Stimulated activated CD4-positive, alpha-beta T cell treated with anti-CD3 and anti-CD28 coated beads, Interleukin-15, amount 100 ng/mL, for 24 hours (primary cell): Measurements from ENCODE around the gene RNF128.
A peak's percentile ranks its signal among the peaks of the same experiment; 100 is the strongest.

Experiments
- DNase-seq: peaks from one replicate; pipeline ENCODE4 v3.0.0-alpha.2; 2020

The RNF128 gene

DNA sequence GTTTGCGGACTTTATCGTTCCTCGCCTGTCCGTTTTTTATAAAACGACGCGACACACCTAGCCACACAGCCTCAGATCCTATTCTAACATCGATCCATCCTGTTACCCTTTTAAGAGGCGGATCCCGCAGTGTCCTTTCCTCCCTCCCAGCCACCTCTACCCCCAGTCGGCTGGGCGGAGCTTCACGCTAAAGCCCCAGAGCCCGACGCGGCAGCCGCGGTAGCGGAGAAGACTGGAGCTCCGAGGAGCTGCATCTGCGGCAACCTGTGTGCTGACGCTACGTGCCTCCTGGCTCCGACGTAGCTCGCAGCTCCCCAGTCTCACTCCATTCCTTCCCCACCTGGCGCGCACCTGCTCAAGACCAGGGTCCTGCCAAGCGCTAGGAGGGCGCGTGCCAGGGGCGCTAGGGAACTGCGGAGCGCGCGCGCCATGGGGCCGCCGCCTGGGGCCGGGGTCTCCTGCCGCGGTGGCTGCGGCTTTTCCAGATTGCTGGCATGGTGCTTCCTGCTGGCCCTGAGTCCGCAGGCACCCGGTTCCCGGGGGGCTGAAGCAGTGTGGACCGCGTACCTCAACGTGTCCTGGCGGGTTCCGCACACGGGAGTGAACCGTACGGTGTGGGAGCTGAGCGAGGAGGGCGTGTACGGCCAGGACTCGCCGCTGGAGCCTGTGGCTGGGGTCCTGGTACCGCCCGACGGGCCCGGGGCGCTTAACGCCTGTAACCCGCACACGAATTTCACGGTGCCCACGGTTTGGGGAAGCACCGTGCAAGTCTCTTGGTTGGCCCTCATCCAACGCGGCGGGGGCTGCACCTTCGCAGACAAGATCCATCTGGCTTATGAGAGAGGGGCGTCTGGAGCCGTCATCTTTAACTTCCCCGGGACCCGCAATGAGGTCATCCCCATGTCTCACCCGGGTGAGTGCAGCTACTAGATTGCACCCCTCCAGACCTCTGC, at the start of gene RNF128:
TSS of gene RNF128 (plus strand) at position 217 of the 953 bp plus-strand sequence. CDS start at position 430, 213 bp downstream.
- peak; percentile 55 for DNase-seq

- no peak for DNase-seq
These were observed 45.8 kb upstream of the RNF128 start for GRCh38 chrX:106680716-106681115.

- no peak for DNase-seq
These were observed 42.3 kb upstream of the RNF128 start for GRCh38 chrX:106684207-106684606.

GRCh38 chrX:106692425-106693065, 34.0 kb upstream of the RNF128 start:
- no peak for DNase-seq

DNA sequence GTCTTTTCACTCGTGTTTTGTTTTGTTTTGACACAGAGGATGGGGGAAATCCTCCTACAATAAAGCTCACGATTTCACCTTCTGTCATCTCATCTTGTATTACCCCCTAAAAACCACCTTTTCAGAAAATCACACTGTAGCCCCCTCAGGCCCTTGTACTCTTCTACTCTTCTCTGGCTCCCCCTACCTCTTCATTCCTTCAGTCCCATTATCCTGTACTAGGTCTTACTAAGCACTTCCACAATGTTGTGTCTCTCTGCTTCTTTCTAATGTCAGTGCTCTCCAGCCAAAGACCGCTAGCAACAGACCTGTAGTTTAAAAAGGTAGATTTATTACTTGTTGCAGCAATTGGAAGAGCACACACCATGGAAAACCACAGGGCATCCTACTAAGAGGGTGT, 30.0 kb upstream of the RNF128 start:
- no peak for DNase-seq

- DNase-seq: no peak
These were observed 27.8 kb upstream of the RNF128 start for GRCh38 chrX:106698693-106699092.

DNA sequence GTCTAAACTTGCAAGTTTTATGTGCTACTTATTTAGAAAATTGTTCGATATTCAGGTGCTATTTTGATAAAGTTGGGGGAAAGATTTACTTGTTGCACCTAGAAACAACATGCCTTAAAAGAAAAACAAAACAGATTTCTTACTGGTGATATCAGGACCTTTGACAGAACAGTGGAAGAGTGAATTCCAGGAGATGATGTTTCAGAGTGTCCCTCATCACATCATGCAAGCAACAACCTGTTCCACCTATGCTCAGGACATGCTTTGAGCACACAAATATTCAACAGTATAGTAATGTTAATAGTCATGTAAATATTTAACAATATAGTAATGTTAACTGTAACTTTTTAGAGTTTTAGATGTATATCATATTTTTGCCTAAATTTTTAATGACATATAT, 23.9 kb upstream of the RNF128 start:
- no peak for DNase-seq

DNA sequence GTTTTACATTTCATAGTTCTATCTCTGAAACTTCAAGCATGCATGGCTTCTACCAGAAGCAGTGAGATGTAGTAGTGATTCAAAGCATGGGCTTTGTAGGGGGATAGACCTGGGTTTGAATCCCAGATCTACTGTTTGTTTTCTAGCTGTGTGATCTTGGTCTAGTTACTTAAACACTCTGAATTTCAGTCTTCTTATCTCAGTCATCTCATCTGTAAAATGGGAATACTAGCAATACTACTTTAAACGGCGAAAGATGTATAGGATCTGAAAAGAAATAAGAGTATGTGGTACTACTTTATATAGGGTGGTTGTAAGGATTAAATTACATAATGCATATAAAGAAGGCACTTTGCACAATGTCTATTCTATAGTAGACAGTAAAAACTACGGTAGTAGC, 20.0 kb upstream of the RNF128 start:
- no peak for DNase-seq

DNA sequence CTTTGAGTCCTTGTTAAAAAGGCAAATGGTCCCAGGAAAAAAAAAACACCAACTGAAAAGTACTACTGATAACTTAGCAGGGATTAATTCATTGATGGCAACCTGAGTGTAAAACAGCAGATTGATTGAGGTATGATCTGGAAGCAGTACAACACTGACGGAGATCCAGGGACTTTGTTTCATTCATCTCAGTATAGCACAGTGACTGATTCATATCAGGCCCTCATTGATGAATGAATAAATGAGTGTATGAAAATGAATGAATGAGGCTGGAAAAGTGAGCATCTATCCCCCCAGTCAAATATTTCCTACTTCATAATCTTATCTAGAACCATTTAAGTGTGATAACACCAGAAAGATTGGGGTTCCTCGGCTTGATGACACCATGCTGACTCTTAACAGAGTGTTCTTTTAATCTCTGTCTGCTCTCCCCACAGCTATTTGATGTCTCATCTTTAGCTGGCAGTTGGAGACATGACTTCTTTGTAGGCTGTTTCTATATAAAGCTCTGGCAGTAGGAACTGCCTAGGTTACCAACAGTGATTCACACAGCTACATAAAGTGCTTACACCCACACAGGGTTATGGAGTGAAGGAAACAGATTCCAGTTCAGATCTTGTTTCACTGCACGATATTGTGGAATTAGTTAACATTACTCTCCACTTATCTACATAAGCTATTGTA, 18.6 kb upstream of the RNF128 start:
- no peak for DNase-seq

GRCh38 chrX:106710771-106711170, 15.7 kb upstream of the RNF128 start:
- no peak for DNase-seq

- no peak for DNase-seq
These were observed 15.1 kb upstream of the RNF128 start for GRCh38 chrX:106711375-106711774.

DNA sequence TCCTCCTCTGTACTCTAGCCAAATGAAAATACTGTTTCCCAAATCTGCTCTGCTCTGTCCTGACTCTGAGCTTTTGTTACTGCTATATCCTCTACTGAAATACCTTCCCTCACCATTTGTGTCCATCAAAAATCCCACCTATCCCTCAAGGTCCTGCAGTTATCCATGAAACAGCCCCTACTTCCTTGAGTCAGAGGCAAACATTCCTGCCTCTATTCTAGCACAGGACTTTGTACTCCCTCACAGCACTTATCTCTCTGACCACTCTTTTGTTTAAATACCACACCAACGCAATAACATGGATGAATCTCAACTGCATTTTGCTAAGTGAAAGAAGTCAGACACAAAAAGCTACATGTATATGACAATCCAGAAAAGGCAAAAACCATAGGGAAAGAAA, 10.5 kb upstream of the RNF128 start:
- no peak for DNase-seq

GRCh38 chrX:106716463-106716862, 10.0 kb upstream of the RNF128 start:
- DNase-seq: no peak

GRCh38 chrX:106718709-106719108, 7.8 kb upstream of the RNF128 start:
- no peak for DNase-seq

DNA sequence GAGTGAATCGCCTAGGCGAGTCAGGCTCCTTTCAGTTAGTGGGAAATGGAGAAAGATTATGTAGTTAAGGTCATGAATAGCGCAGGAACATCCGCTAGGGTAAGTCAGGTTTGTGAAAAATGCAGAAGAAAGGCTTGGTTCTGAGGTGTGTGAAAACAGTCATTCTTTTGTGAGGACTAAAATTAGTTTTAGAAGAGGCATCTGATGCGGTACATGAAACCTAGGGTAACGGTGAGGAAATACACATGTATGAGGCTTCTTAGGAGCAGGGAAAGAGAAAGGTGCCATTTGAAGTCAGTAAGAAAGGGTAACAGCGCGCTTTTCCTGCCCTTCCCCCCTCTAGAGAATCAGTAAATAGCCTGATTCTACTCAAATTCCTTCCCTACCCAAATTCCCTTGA, 570 bp upstream of the RNF128 start:
- no peak for DNase-seq

- no peak for DNase-seq
These were observed 1.8 kb downstream of the RNF128 start for GRCh38 chrX:106728337-106728736.

DNA sequence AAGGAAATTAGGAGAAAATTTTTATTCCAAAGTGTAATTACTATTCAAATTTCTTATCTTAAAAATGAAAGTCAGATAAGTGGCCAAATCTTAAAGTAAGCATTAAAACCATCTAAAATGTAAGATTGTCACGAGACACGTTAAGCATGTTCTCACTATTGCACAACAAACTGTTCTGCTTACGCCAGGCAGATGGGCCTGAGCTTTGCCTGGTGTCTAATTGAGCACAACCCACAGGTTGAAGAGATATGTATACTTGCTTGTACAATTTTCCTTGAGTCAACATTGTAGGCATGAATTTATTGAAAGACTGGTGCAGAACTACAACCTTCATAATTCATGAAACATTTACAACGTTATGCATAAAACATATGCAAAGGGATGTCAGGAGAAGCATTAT, 3.9 kb downstream of the RNF128 start:
- DNase-seq: no peak

- DNase-seq: no peak
These were observed 5.1 kb downstream of the RNF128 start for GRCh38 chrX:106731590-106731989.

DNA sequence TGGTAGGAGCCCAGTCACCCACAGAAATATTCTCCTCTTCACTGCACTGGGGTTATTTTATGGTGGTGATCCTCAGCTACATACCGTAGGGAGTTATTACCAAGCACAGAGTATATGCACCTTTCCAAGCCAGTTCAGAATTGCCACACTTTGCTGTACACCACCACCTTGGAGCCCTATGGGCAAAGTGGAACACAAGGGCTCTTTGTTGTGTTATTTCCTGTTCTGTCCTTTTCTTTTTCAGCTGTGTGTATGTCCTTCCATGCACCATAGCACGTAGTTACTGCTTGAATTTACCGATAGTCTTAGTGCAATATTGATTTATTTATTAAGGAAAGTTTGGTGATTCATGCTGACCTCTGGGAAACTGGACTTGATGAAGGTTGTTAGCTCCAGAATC, 8.3 kb downstream of the RNF128 start:
- no peak for DNase-seq

- no peak for DNase-seq
These were observed 13.8 kb downstream of the RNF128 start for GRCh38 chrX:106740193-106740780.

GRCh38 chrX:106742193-106742592, 15.7 kb downstream of the RNF128 start:
- DNase-seq: no peak

GRCh38 chrX:106742805-106743204, 16.3 kb downstream of the RNF128 start:
- no peak for DNase-seq

- DNase-seq: no peak
These were observed 21.9 kb downstream of the RNF128 start for GRCh38 chrX:106748377-106748776.
